Astrocyte of the spinal cord (primary cell): ENCODE results near the gene CADPS.

Experiments
- DNase-seq: peaks from one replicate; pipeline ENCODE4 v3.0.0; 2011; ENCODE audit warnings: low read depth, low spot score
- H3K4me3 ChIP-seq: 2 replicates; pipeline ENCODE4 v1.5.1; 2011; ENCODE audit warnings: low read depth, mild to moderate bottlenecking, low read length, moderate library complexity
- CTCF ChIP-seq: IDR thresholded peaks from 2 replicates; pipeline ENCODE4 v1.5.1; 2012; ENCODE audit warnings: low read depth, mild to moderate bottlenecking, low read length, inconsistent platforms
- in situ Hi-C: cut with HindIII; loops from 2 replicates; pipeline ENCODE4 v1.10.0; 2017; ENCODE audit warnings: low sequenced_read_pairs

CADPS gene

DNA sequence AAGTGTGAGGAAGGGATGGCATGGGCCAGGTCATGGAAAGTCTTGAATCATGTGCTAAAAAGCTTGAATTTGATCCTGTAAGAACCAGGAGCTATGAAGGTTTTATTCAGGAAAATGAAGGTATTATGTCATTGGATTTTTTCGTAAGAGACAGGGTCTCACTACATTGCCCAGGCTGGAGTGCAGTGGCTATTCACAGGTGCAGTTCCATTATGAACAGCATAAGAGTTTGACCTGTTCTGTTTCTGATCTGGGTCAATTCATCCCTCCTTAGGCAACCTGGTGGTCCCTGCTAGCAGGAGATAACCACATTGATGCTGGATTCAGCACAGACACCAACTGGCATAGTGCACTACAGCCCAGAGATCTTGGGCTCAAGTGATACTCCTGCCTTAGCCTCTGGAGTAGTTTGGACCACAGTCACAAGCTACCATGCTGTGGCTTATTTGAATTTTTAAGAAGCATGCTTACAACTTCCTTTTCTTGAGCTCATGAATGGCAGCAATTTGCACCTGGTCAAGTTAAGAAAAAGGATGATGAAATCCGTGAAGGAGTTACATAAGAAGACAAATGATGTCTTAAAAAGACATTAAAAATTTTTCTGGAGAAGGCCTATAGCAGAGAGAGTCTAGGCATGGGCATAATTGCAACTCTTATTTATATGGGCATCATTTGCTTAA is 79.1 kb downstream of the CADPS start:
- no peak for TF ChIP-seq CTCF
- no peak for DNase-seq
- H3K4me3 ChIP-seq, result no peak overlapping the region
- in situ Hi-C loops, result no loop called here

DNA sequence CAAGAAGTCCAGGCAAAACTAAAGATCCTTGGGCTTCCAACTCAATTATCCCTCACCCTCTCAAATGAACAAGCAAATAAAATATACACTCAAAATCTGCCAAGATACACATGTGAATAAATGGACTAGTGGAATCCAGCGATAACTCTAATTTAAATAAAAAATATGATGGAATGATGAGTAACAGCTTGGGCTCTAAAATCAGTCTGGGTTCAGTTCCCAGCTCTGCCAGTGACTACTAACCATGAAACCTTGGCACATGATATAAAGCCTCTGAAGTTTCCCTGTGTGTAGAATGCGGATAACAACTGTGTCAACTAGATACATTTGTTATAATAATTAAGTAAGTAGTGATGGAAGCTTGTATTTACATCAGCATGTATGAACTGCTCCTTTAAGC is 81.3 kb downstream of the CADPS start:
- TF ChIP-seq CTCF, result no peak
- in situ Hi-C loops, result no loop called here
- no peak overlapping the region for H3K4me3 ChIP-seq
- no peak for DNase-seq

DNA sequence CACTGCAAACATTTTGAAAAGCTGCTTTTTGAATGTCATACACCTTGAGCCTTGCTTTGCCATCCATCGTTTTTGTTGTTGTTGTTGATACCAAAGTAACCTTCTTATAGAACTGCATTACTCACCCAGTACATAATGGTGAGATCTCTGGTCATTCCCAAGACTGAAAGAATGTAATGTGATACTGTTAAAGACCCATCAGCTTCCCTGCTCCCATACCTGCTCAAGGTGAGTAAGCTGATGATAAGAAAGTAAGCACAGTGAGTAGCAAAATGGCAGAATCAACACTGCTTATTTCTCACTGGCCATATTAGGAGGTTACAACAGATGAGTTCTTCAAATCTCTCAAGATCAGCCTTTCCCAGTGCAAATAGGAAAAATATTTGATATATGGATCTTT is 89.8 kb downstream of the CADPS start:
- no peak for DNase-seq
- H3K4me3 ChIP-seq, result no peak overlapping the region
- TF ChIP-seq CTCF, result no peak
- in situ Hi-C loops, result no loop called here

DNA sequence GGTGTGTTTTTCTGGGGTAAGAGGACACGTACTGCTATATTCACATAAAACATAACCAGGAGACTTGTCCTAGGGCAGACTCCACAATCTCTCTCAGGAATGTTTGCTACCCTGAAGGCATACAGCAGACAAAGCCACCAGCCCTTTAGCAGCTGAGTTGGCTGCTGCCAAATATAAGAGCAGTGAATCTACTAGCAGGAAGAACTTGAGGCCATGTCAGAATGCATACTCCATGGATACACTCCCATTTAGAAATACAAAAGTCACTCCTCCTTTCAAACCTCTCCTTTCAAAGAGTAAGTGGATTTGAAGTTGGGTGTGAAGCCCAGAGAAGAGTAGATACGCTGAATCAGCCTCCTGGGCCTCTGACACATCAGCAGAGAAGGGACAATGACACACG is 94.1 kb downstream of the CADPS start:
- DNase-seq, result no peak
- H3K4me3 ChIP-seq, result no peak overlapping the region
- no peak for TF ChIP-seq CTCF
- in situ Hi-C loops, result no loop called here

DNA sequence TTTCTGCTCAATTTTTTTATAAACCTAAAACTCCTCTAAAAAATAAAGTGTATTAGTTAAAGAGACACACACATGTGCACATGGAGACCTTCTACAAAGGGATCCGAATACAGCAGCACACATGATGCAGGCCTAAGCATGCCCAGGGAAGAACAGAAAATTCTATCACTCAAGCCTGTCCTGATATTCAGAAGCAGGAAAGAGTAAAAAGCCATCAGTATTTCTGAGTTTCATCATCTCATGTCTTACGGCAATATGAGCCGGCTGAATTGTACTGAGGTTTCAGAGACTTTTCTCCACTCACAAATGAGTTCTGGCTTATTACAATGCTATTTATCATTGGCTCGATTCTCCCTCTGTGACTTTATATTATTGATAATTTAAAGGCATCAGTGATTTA is 97.5 kb downstream of the CADPS start:
- DNase-seq, result no peak
- in situ Hi-C loops, result no loop called here
- no peak for TF ChIP-seq CTCF
- H3K4me3 ChIP-seq, result no peak overlapping the region

DNA sequence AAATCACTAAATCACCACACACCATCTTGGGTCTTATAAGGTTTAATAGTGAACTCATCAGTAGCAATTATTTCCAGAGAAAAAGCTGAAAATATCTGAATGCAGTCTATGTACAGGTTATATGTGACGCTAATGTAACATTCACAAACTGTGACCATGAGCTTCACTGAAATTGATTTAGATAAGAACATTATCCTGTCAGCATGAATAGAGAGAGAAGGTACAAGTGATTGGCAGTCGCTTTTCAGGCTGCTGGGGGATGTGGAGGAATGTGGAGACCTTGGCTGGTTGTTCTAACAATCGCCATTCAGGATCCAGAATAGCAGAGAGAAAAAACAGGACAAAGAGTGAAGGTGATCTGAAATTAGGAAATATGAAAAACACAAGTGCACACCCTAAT is 98.1 kb downstream of the CADPS start:
- DNase-seq, result no peak
- TF ChIP-seq CTCF, result no peak
- H3K4me3 ChIP-seq, result no peak overlapping the region
- in situ Hi-C loops, result no loop called here

- no peak overlapping the region for H3K4me3 ChIP-seq
- in situ Hi-C loops, result no loop called here
- no peak for TF ChIP-seq CTCF
- no peak for DNase-seq
These were observed 101.0 kb downstream of the CADPS start for GRCh38 chr3:62774221-62774620.
